H1 (cell line): ENCODE measurements around the gene ZNF227.

ENCODE experiments used
- POLR2AphosphoS5 ChIP-seq: IDR thresholded peaks from 2 replicates; pipeline ENCODE4 v1.6.1; 2011; ENCODE audit warnings: low read depth, low read length
- SP2 ChIP-seq: IDR thresholded peaks from 2 replicates; pipeline ENCODE4 v1.6.1; 2012; ENCODE audit warnings: mild to moderate bottlenecking, low read length, inconsistent platforms

- TF ChIP-seq SP2 = no peak
- TF ChIP-seq POLR2AphosphoS5 = no peak
Observed at GRCh38 chr19:44202470-44202869, 9.9 kb upstream of the ZNF227 start.
